Panc1 (cell line): ENCODE data around the gene CADM4. TPM values are rescaled to one million over a fixed set of nuclear protein-coding genes. Genes with fewer than 3 reads are reported as not detected.
A peak's percentile ranks its signal among the peaks of the same experiment; 100 is the strongest.

Experiments
- ATAC-seq: fragments of 200-7000 bp; cut with Tn5 transposase; 2 replicates; pipeline ENCODE4 v1.9.1; 2020; ENCODE audit warnings: mild to moderate bottlenecking, moderate library complexity
- BruUV-seq: library from RNA; stranded (reverse); fragments of 400-500 nt; replicated peaks from 2 replicates; lab custom pipeline; 2021; lab: Mats Ljungman, UMichigan
- CTCF ChIA-PET: fragments of 300-600 bp; sonication (Branson Sonifier 250); formaldehyde crosslinking; loops from one replicate; lab custom pipeline; 2022; ENCODE audit warnings: antibody characterized with exemption; lab: Charles Lee
- POLR2A ChIA-PET: fragments of 300-600 bp; sonication (Branson Sonifier 250); formaldehyde crosslinking; loops from one replicate; lab custom pipeline; 2022; ENCODE audit warnings: antibody characterized with exemption; lab: Charles Lee
- DNase-seq: peaks from one replicate; pipeline ENCODE4 v3.0.0-alpha.2; 2010; ENCODE audit warnings: low read depth, low spot score
- H3K27ac ChIP-seq: 2 replicates; pipeline ENCODE4 v1.5.1; 2011; ENCODE audit warnings: mild to moderate bottlenecking, low read length, inconsistent platforms
- H3K27me3 ChIP-seq: fragments of 200-500 bp; sonication (Bioruptor generic); 2 replicates; pipeline ENCODE4 v1.6.0; 2014; ENCODE audit warnings: low read length, inconsistent platforms; ENCODE audit not compliant: control insufficient read depth, insufficient read depth
- H3K36me3 ChIP-seq: fragments of 200-500 bp; sonication (Bioruptor generic); 2 replicates; pipeline ENCODE4 v1.5.1; 2014; ENCODE audit warnings: inconsistent platforms, mild to moderate bottlenecking, low read length, moderate library complexity; ENCODE audit not compliant: control insufficient read depth, insufficient read depth
- H3K4me1 ChIP-seq: 2 replicates; pipeline ENCODE4 v1.5.1; 2011; ENCODE audit warnings: inconsistent platforms, mild to moderate bottlenecking, low read length, moderate library complexity; ENCODE audit not compliant: control insufficient read depth, insufficient read depth
- H3K4me3 ChIP-seq, 2 experiments: 2 replicates each; pipeline ENCODE4 v1.5.1; 2011 to 2012; ENCODE audit warnings: low read depth in 2 of 2, low read length in 2 of 2, mild to moderate bottlenecking in 2 of 2, inconsistent platforms in 1 of 2, moderate library complexity in 1 of 2
- H3K9me3 ChIP-seq: fragments of 200-500 bp; sonication (Bioruptor generic); 2 replicates; pipeline ENCODE4 v1.5.1; 2014; ENCODE audit warnings: low read depth, mild to moderate bottlenecking, inconsistent platforms, low read length, moderate library complexity; ENCODE audit not compliant: control insufficient read depth, insufficient read depth
- CTCF ChIP-seq: fragments of 450-650 bp; IDR thresholded peaks from 2 replicates; pipeline ENCODE4 v1.5.1; 2017; ENCODE audit warnings: mild to moderate bottlenecking
- POLR2AphosphoS5 ChIP-seq: IDR thresholded peaks from 2 replicates; pipeline ENCODE4 v1.6.1; 2012; ENCODE audit warnings: mild to moderate bottlenecking, low read depth, low read length, moderate library complexity
- SIN3A ChIP-seq: IDR thresholded peaks from 2 replicates; pipeline ENCODE4 v1.6.1; 2012; ENCODE audit warnings: low read depth, mild to moderate bottlenecking, low read length, moderate library complexity, borderline replicate concordance; ENCODE audit not compliant: insufficient read depth
- TCF7L2 ChIP-seq: IDR thresholded peaks from 2 replicates; pipeline ENCODE4 v1.6.1; 2011; ENCODE audit warnings: mild to moderate bottlenecking, low read depth, low read length, inconsistent platforms
- in situ Hi-C: cut with HindIII; loops from 2 replicates; pipeline ENCODE4 v1.10.0; 2016; ENCODE audit warnings: low sequenced_read_pairs, low pct_unique_long_range_greater_than_20kb
- intact Hi-C: fragments of 100-400 bp; cut with micrococcal nuclease; formaldehyde crosslinking; loops from one replicate; pipeline ENCODE4 v1.10.0; 2022; ENCODE audit not compliant: unreplicated experiment
- total RNA-seq: library from RNA; stranded (reverse); gene quantifications from one replicate; pipeline ENCODE4 v1.2.1, GENCODE V29; 2021; ENCODE audit not compliant: unreplicated experiment
- TF ChIP-seq, protein P1 (sequence below), 2 experiments: IDR thresholded peaks; 2 replicates each; pipeline ENCODE4 v1.6.1; 2011 to 2012; ENCODE audit warnings: low read depth in 2 of 2, control low read depth in 1 of 2, low read length in 1 of 2, mild to moderate bottlenecking in 1 of 2, moderate library complexity in 1 of 2; ENCODE audit not compliant: insufficient read depth in 1 of 2

CADM4 gene
- total RNA-seq, 1 experiment from 2014 or later: 2.7 TPM

DNA sequence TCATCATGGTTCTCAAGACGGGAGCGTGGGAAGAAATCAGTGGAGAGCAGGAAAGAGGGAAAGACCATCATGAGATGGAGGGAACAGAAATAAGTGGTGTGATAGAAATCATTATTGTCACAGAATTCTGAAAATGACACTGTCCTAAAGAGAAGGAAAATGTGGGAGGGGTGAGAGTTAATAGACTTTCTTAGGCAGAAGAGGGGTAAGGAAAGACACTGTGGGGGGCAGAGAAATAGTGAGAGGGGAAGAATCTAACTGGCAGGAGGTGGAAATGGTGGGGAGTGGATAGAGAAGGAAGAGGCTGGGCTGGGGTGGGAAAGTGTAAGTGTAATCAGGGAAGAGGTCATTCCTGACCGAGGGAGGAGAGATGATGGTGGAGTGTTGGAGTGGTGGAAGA lies 60.9 kb downstream of the CADM4 start:
- no peak overlapping the region for H3K4me3 ChIP-seq
- no TSS peak for BruUV-seq
- no peaks in the 10 kb centered on the region for H3K9me3 ChIP-seq
- POLR2A ChIA-PET: no interaction called here
- H3K4me1 ChIP-seq: peaks cover 3% of the 10 kb centered on the region; the same call in 1 of the 2 replicates
- intact Hi-C loops: no loop called here
- in situ Hi-C loops: no loop called here
- H3K36me3 ChIP-seq: peaks cover 7% of the 10 kb centered on the region; the same call in 1 of the 2 replicates
- H3K27me3 ChIP-seq: no peaks in the 10 kb centered on the region
- no peak overlapping the region for H3K27ac ChIP-seq
- ATAC-seq (no peak), DNase-seq (no peak)
- TF ChIP-seq TCF7L2: no peak
- no peak for TF ChIP-seq POLR2AphosphoS5
- no peak for TF ChIP-seq SIN3A
- TF ChIP-seq, protein P1, sequence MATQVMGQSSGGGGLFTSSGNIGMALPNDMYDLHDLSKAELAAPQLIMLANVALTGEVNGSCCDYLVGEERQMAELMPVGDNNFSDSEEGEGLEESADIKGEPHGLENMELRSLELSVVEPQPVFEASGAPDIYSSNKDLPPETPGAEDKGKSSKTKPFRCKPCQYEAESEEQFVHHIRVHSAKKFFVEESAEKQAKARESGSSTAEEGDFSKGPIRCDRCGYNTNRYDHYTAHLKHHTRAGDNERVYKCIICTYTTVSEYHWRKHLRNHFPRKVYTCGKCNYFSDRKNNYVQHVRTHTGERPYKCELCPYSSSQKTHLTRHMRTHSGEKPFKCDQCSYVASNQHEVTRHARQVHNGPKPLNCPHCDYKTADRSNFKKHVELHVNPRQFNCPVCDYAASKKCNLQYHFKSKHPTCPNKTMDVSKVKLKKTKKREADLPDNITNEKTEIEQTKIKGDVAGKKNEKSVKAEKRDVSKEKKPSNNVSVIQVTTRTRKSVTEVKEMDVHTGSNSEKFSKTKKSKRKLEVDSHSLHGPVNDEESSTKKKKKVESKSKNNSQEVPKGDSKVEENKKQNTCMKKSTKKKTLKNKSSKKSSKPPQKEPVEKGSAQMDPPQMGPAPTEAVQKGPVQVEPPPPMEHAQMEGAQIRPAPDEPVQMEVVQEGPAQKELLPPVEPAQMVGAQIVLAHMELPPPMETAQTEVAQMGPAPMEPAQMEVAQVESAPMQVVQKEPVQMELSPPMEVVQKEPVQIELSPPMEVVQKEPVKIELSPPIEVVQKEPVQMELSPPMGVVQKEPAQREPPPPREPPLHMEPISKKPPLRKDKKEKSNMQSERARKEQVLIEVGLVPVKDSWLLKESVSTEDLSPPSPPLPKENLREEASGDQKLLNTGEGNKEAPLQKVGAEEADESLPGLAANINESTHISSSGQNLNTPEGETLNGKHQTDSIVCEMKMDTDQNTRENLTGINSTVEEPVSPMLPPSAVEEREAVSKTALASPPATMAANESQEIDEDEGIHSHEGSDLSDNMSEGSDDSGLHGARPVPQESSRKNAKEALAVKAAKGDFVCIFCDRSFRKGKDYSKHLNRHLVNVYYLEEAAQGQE (IDR thresholded peaks at IDR 0.05; ENCODE audit: insufficient read depth in 1 of 2, low read depth in 2 of 2, low read length in 1 of 2): no peak
- no peak for TF ChIP-seq CTCF
- CTCF ChIA-PET: no interaction called here

DNA sequence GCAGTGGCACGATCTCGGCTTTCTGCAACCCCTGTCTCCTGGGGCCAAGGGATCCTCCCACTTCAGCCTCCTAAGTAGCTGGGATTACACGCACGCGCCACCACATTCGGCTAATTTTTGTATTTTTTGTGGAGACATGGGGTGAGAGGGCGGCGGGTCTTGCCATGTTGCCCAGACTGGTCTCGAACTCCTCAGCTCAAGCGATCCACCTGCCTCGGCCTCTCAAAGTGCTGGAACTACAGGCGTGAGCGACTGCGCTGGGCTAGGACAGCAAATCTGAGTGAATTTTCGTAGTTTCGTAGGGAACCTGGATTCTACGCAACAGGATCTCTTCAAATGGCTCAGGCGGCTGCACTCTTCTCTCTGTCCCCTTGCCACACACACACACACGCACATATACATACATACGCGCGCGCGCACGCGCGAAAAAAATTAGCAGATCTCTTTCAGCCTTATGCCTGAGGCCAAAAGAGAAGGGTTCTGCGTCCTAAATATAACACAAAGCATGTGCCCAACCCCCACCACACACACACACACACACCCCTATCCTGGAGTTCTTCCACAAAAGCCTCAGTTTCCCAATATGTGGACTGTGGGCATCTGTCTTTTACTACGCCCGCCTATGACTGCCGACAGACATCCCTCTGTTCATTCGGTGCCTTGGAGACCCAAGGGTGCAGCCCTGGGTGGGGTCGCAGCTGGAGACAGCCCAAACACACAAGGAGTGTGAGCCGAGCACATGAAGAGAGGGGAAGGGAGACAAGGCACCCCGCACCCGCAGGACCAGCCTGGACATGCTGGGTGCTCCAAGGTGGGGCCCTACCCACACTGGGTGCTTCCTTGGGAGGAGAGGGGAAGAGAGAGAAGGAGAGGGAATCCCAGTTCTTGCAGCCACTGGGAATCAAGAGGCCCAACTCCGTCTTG lies 63.4 kb downstream of the CADM4 start:
- Histone ChIP-seq H3K36me3 (peaks cover 7% of the 10 kb centered on the region; the same call in 1 of the 2 replicates), H3K4me1 (peaks cover 3% of the 10 kb centered on the region; the same call in 1 of the 2 replicates), H3K27ac (peak overlapping the region; percentile 85), H3K27me3 (no peaks in the 10 kb centered on the region), H3K4me3 (peak overlapping the region; percentile 74 to 99), H3K9me3 (no peaks in the 10 kb centered on the region)
- no peak for TF ChIP-seq SIN3A
- TF ChIP-seq, protein P1 (IDR thresholded peaks at IDR 0.05; ENCODE audit: insufficient read depth in 1 of 2, low read depth in 2 of 2, low read length in 1 of 2): no peak
- TF ChIP-seq TCF7L2: no peak
- ChIA-PET CTCF (no interaction called here), POLR2A (no interaction called here)
- DNase-seq (no peak), ATAC-seq (peak; percentile 23; the same call in 1 of the 2 replicates)
- intact Hi-C loops: no loop called here
- in situ Hi-C loops: no loop called here
- BruUV-seq: no TSS peak
